ENCODE measurements around the gene EXOC6B.
A peak's percentile ranks its signal among the peaks of the same experiment; 100 is the strongest.

EXOC6B gene

GRCh38 chr2:72154386-72154975, 671.4 kb downstream of the EXOC6B start:
- Histone ChIP-seq H3K27me3 (ENCODE audit: insufficient read depth, insufficient read length) (peaks cover 26% of the 10 kb centered on the region), H3K9ac (ENCODE audit: insufficient read length, low read depth) (no peak overlapping the region), H3K36me3 (ENCODE audit: insufficient read depth, insufficient read length, low read length) (no peaks in the 10 kb centered on the region), H3K4me3 (ENCODE audit: insufficient read length, low read depth) (no peak overlapping the region), H3K9me3 (ENCODE audit: insufficient read depth, low read length) (no peaks in the 10 kb centered on the region), H3K4me1 (ENCODE audit: insufficient read depth, insufficient read length) (peaks cover 8% of the 10 kb centered on the region)
- TF ChIP-seq YY1 (IDR thresholded peaks at IDR 0.05; ENCODE audit: insufficient read depth, insufficient read length) (no peak), SUZ12 (IDR thresholded peaks at IDR 0.05; ENCODE audit: extremely low read depth, insufficient read depth, insufficient read length) (no peak)
- DNase-seq (ENCODE audit: low read depth, low spot score) = no peak

DNA sequence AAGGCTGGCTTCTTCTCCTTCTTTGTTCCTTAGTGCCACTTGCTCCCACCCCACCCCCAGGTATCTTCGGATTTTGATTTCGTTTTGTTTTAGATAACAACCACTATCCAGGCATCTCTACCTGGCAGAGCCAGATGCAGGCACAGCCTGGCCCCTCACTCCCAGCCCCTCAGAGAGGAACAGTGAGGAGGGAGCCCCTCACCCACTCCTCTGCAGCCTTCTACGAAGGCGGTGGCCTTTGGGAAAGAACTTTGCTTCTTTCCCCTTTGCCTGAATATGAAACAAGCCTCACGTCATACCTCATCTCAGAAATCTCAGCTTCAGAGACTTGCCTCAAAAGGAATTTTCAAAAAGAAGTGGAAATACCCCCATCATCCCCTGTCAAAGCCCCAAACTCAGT, 671.9 kb downstream of the EXOC6B start:
- TF ChIP-seq ZNF274 (IDR thresholded peaks at IDR 0.05; ENCODE audit: low read depth, low read length) = no peak
- TF ChIP-seq SUZ12 (IDR thresholded peaks at IDR 0.05; ENCODE audit: extremely low read depth, insufficient read depth, insufficient read length) = no peak
- no peak for TF ChIP-seq YY1 (IDR thresholded peaks at IDR 0.05; ENCODE audit: insufficient read depth, insufficient read length)
- Histone ChIP-seq H3K9ac (ENCODE audit: insufficient read length, low read depth) (no peak overlapping the region), H3K4me3 (ENCODE audit: insufficient read length, low read depth) (no peak overlapping the region), H3K9me3 (ENCODE audit: insufficient read depth, low read length) (no peaks in the 10 kb centered on the region), H3K27me3 (ENCODE audit: insufficient read depth, insufficient read length) (peaks cover 31% of the 10 kb centered on the region), H3K36me3 (ENCODE audit: insufficient read depth, insufficient read length, low read length) (no peaks in the 10 kb centered on the region), H3K4me1 (ENCODE audit: insufficient read depth, insufficient read length) (peaks cover 8% of the 10 kb centered on the region)
- DNase-seq (ENCODE audit: low read depth, low spot score) = no peak

- TF ChIP-seq ZNF274 (IDR thresholded peaks at IDR 0.05; ENCODE audit: low read depth, low read length) (no peak), SUZ12 (IDR thresholded peaks at IDR 0.05; ENCODE audit: extremely low read depth, insufficient read depth, insufficient read length) (no peak), YY1 (IDR thresholded peaks at IDR 0.05; ENCODE audit: insufficient read depth, insufficient read length) (no peak)
- Histone ChIP-seq H3K4me3 (ENCODE audit: insufficient read length, low read depth) (no peak overlapping the region), H3K9ac (ENCODE audit: insufficient read length, low read depth) (no peak overlapping the region), H3K36me3 (ENCODE audit: insufficient read depth, insufficient read length, low read length) (no peaks in the 10 kb centered on the region), H3K27me3 (ENCODE audit: insufficient read depth, insufficient read length) (peaks cover 35% of the 10 kb centered on the region), H3K4me1 (ENCODE audit: insufficient read depth, insufficient read length) (peaks cover 8% of the 10 kb centered on the region), H3K9me3 (ENCODE audit: insufficient read depth, low read length) (no peaks in the 10 kb centered on the region)
- no peak for DNase-seq (ENCODE audit: low read depth, low spot score)
These were observed 672.6 kb downstream of the EXOC6B start for GRCh38 chr2:72153026-72153791.

- Histone ChIP-seq H3K4me1 (ENCODE audit: insufficient read depth, insufficient read length) (peaks cover 8% of the 10 kb centered on the region), H3K4me3 (ENCODE audit: insufficient read length, low read depth) (no peak overlapping the region), H3K9me3 (ENCODE audit: insufficient read depth, low read length) (peaks cover 6% of the 10 kb centered on the region; the same call in 1 of the 2 replicates), H3K36me3 (ENCODE audit: insufficient read depth, insufficient read length, low read length) (no peaks in the 10 kb centered on the region), H3K27me3 (ENCODE audit: insufficient read depth, insufficient read length) (peaks cover 58% of the 10 kb centered on the region), H3K9ac (ENCODE audit: insufficient read length, low read depth) (no peak overlapping the region)
- DNase-seq (ENCODE audit: low read depth, low spot score) = no peak
- TF ChIP-seq ZNF274 (IDR thresholded peaks at IDR 0.05; ENCODE audit: low read depth, low read length) (no peak), SUZ12 (IDR thresholded peaks at IDR 0.05; ENCODE audit: extremely low read depth, insufficient read depth, insufficient read length) (no peak), YY1 (IDR thresholded peaks at IDR 0.05; ENCODE audit: insufficient read depth, insufficient read length) (no peak)
These were observed 674.9 kb downstream of the EXOC6B start for GRCh38 chr2:72150861-72151356.

- peak overlapping the region; percentile 45 for H3K4me3 ChIP-seq (ENCODE audit: insufficient read length, low read depth)
These were observed 675.5 kb downstream of the EXOC6B start for GRCh38 chr2:72150157-72150860.

DNA sequence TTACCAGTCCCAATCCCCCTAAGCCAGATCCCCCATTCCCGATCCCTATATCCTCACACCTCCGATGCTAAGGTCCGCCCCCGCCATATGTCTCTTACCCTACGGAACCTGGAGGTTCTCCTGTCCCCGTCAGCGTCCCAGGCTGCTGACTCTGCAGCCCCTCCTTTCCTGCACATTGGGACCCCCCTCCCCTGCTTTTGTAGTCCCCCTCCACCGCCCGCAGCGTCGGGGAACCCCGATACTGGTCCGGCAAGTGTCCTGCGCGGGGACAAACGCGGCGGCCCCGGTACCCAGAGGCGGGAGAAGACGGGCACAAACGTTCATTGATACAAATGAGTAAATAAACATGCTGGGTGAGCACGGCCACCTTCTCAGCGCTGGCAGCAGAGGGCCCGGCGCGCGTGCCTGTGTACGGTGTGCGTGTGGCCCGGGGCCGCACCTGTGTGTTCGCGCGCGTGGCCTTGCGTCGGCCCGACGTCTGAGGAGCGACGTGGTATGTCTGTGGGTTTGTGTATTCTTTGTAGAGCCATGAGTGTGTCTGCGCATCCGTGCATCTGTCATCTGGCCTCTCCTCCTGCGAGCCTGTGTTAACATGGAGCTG, 676.2 kb downstream of the EXOC6B start:
- TF ChIP-seq SUZ12 (IDR thresholded peaks at IDR 0.05; ENCODE audit: extremely low read depth, insufficient read depth, insufficient read length) (no peak), ZNF274 (IDR thresholded peaks at IDR 0.05; ENCODE audit: low read depth, low read length) (no peak), YY1 (IDR thresholded peaks at IDR 0.05; ENCODE audit: insufficient read depth, insufficient read length) (no peak)
- Histone ChIP-seq H3K36me3 (ENCODE audit: insufficient read depth, insufficient read length, low read length) (no peaks in the 10 kb centered on the region), H3K27me3 (ENCODE audit: insufficient read depth, insufficient read length) (peaks cover 64% of the 10 kb centered on the region), H3K9ac (ENCODE audit: insufficient read length, low read depth) (peak overlapping the region; percentile 56), H3K4me1 (ENCODE audit: insufficient read depth, insufficient read length) (peaks cover 8% of the 10 kb centered on the region), H3K9me3 (ENCODE audit: insufficient read depth, low read length) (peaks cover 6% of the 10 kb centered on the region; the same call in 1 of the 2 replicates), H3K4me3 (ENCODE audit: insufficient read length, low read depth) (peak overlapping the region; percentile 45)
- DNase-seq (ENCODE audit: low read depth, low spot score) = no peak

More at GRCh38 chr2:72150157-72150860, 675.5 kb downstream of the EXOC6B start:
- TF ChIP-seq ZNF274 (IDR thresholded peaks at IDR 0.05; ENCODE audit: low read depth, low read length) (no peak), YY1 (IDR thresholded peaks at IDR 0.05; ENCODE audit: insufficient read depth, insufficient read length) (no peak), SUZ12 (IDR thresholded peaks at IDR 0.05; ENCODE audit: extremely low read depth, insufficient read depth, insufficient read length) (no peak)
- peak; percentile 70 for DNase-seq (ENCODE audit: low read depth, low spot score)
- Histone ChIP-seq H3K4me1 (ENCODE audit: insufficient read depth, insufficient read length) (peaks cover 8% of the 10 kb centered on the region), H3K9me3 (ENCODE audit: insufficient read depth, low read length) (peaks cover 6% of the 10 kb centered on the region; the same call in 1 of the 2 replicates), H3K36me3 (ENCODE audit: insufficient read depth, insufficient read length, low read length) (no peaks in the 10 kb centered on the region), H3K9ac (ENCODE audit: insufficient read length, low read depth) (peak overlapping the region; percentile 36), H3K27me3 (ENCODE audit: insufficient read depth, insufficient read length) (peaks cover 64% of the 10 kb centered on the region)

Measured in NT2/D1 (cell line).